TTC549 (cell line): ENCODE data around the gene GMEB2.
"Not testable (repeated sequence)": the region's sequence is repeated elsewhere in the genome, so short reads cannot be mapped to it uniquely, and the experiment has no call there.

Source experiments
- FAIRE-seq: peaks from 2 replicates; lab custom pipeline; 2012; peaks lifted over from hg19 to GRCh38; lab: Jason Lieb, UNC

The GMEB2 gene

GRCh38 chr20:63626424-63627128 is at the start of gene GMEB2:
Gene GMEB2, minus strand, starts transcription at chr20:63627101. Its CDS starts 7,704 bp downstream, at chr20:63619397.
- no peak for FAIRE-seq

DNA sequence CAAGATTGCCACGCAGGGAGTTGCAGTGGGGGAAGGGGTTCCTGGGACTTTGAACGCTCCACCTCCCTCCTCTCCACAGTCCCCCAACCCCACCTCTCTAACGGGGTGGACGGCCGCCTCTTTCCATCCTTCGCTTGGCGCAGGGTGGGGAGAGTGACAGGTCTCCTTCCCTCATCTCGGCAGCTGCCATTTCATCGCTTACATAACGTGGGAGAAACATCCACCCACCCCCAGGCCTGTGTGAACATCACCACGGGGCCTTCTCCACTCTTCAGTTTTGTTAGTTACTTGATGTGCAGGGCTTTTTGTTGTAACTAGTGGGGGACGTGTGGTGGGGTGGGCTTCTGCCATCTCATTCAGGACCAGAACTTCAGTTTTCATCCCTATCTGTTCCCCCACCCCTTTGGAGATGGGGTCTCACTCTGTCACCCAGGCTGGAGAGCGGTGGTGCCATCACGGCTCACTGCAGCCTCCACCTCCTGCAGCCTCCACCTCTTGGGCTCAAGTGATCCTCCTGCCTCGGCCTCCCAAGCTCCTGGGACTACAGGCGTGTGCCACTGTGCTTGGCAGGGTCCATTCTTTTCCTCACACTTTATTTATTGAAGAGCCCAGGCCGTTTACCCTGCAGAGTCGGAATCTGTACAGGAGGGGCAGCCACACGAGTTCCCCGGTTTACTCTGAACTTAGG is 48.9 kb upstream of the GMEB2 start:
- FAIRE-seq = no peak

DNA sequence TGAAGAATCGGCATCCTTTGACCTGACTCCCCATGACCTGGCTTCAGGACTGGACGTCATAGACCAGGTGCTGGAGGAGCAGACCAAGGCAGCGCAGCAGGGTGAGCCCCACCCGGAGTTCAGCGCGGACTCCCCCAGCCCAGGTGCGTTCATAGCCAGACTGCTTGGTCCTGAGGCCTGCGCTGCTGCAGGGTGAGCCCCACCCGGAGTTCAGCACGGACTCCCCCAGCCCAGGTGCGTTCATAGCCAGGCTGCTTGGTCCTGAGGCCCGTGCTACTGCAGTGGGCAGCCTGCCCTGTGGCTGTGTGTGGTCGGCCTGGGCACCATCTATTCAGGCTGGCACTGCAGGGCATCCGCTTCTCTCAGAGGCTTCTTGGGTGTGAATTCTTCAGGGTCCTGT is 47.0 kb upstream of the GMEB2 start:
- FAIRE-seq = no peak

DNA sequence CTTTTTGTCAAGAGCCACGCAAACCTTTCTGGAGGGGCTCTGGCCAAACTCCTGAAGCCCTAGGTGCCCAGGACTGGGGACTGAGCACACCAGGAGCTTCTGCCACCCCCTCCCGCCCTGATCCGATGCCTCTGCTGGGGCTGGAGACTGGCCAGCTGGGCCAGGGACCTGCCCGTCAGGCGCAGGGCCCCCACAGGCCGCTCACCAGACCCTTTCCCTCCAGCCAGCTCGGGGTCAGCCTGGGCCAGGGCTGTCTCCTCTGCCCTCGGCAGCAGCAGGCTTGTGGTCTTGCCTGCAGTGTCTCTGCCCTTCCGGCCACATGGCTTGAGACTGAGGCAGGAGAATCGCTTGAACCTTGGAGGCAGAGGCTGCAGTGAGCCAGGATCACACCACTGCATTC is 45.8 kb upstream of the GMEB2 start:
- no peak for FAIRE-seq

- FAIRE-seq = not testable (repeated sequence)
Observed at GRCh38 chr20:63671695-63672094, 44.8 kb upstream of the GMEB2 start.

GRCh38 chr20:63668351-63668750 is 41.5 kb upstream of the GMEB2 start:
- no peak for FAIRE-seq

GRCh38 chr20:63667858-63668257 is 41.0 kb upstream of the GMEB2 start:
- FAIRE-seq = no peak

DNA sequence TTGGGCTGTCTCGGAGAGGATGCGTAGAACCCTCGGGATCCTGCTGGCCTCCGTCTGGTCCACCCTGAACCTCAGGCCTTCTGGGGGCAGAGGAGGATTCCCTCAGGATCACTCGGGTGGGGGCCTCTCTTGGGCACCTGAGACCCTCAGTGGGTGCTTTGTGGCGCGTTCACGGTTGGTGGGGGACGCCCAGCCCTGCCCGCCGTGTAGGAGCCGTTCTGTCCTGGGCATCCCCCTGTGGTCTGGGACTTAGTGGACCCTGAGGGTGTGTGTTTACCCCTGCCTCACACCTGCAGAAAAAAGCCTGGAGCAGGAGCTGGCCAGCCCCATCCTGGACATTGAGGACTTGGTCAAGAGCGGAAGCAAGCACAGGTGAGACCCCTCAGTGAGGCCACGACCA is 38.8 kb upstream of the GMEB2 start:
- no peak for FAIRE-seq

- no peak for FAIRE-seq
Observed at GRCh38 chr20:63664861-63665594, 38.1 kb upstream of the GMEB2 start.

DNA sequence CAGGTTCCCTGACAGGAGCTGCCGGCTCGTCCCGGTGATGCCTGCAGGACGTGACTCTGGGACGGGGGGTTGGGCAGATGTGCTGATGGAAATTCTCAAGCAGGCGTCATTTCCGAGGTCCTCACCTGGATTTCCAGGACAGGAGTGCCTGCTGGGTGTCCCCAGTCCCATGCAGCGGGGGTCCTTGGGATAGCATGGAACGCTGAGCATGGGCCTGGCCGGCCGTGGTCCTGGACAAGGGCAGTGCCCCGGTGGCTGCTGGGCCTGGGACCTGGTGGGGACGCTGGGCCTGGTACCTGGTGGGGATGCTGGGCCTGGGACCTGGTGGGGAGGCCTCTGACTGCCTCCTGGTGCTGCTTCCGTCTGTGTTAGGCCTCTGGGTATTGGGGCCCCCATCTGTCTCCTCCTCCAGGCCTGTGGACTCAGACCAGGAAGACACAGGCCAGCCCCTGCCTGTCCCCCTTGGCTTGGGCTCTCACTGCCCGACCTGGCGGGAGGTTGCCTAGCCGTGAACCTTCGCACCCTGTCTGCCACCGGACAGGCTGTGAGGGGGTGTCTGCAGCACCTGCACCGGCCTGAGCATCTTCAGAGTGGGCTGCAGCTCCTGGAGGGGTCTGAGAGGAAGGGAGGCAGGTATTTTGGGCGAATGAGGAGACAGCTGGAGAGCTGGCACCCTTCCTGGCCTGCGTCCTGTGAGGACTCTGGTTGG is 37.4 kb upstream of the GMEB2 start:
- no peak for FAIRE-seq

DNA sequence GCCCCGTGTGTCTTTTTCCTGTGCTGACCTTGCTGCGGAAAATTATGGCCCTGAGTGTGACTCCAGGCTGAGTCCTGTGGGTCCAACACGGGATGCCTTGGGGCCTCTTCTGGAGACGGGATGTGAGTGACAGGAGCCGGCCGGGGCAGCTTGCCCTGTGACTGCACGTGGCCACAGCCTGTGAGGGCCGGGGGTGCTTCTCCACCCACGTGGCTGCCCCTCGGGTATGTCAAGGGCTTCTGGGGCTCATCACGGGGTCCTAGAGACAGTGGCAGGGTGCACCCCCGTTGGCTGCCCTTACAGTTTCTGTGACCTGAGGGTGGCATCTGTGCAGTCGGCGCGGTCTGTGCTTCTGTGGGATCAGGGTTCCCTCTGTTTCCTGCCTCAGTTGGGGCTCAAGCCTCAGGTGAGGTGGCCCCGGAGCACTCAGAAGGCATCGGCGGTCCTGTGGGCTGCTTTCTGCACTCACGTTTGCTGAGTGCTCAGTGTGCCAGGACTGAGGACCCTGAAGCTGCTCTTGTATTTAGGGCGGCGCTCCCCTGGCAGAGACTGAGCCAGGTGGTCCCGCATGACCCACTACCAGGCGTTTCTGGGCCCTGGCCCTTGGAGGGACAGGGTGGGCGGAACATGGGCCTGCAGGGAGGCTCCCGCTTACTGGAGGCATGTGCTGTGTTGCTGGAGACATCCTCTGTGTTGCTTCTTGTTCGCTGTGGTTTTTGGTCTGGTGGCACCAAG is 36.6 kb upstream of the GMEB2 start:
- FAIRE-seq = no peak

DNA sequence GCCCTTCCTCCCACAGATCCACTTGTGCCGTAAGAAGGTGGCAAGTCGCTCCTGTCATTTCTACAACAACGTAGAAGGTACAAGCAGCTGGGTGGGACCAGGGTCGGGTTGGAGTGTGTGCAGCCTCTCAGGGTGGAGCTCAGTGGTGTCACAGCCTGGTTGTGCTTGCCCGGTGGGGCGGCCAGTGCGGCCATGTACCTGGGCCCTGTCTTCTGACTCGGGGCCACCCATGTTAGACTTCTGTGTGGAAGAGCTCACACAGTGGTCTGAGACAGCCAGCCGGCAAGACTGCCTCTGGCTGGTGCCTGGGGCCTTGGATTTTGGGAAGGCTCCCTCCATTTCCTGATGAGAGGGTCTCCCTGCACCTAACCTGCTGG is 35.9 kb upstream of the GMEB2 start:
- no peak for FAIRE-seq

DNA sequence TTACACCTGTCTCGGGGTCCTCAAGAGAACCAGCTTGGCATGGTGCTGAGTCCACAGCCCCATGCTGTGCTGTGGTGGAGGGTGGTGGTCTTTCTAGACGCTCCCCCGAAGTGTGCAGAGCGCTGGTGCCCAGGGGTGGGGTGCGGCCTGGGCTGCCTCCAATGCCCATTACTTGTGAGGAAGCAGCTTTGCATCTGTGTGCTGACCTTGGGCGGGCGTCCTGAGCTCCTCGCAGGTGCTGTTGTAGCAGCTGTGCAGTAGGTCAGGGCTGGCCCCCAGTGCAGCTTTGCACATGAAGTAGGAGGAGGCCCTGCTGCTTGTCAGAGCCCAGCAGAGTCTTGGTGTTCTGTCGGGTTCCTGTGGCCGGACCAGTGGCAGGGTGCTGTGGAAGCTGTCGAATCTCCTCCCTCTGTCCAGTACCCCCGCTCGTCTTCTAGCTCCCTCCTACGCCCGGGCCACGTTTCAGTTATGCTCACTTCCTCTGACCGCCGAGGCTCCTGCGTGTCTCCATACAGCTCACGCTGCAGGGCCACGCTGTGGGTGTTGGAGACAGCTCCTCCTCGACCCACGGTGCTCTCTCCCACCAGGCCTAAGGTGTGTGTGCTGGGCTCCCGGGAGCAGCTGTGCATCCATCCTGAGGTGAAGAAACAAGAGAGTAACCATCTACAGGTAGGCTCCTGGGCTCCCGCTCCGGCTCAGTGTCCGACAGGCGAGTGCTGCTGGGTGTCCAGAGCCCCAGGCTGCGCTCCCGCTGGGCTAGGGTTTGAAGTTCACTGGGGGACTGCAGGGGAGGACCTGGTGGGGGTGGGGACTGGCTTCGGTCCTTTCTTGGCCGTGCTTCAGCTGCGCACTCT is 35.3 kb upstream of the GMEB2 start:
- no peak for FAIRE-seq

GRCh38 chr20:63661108-63661507 is 34.2 kb upstream of the GMEB2 start:
- no peak for FAIRE-seq

- FAIRE-seq = no peak
Observed at GRCh38 chr20:63660622-63661021, 33.7 kb upstream of the GMEB2 start.

GRCh38 chr20:63660174-63660573 is 33.3 kb upstream of the GMEB2 start:
- FAIRE-seq = not testable (repeated sequence)

- no peak for FAIRE-seq
Observed at GRCh38 chr20:63659370-63659769, 32.5 kb upstream of the GMEB2 start.

GRCh38 chr20:63658749-63659187 is 31.9 kb upstream of the GMEB2 start:
- FAIRE-seq = no peak

DNA sequence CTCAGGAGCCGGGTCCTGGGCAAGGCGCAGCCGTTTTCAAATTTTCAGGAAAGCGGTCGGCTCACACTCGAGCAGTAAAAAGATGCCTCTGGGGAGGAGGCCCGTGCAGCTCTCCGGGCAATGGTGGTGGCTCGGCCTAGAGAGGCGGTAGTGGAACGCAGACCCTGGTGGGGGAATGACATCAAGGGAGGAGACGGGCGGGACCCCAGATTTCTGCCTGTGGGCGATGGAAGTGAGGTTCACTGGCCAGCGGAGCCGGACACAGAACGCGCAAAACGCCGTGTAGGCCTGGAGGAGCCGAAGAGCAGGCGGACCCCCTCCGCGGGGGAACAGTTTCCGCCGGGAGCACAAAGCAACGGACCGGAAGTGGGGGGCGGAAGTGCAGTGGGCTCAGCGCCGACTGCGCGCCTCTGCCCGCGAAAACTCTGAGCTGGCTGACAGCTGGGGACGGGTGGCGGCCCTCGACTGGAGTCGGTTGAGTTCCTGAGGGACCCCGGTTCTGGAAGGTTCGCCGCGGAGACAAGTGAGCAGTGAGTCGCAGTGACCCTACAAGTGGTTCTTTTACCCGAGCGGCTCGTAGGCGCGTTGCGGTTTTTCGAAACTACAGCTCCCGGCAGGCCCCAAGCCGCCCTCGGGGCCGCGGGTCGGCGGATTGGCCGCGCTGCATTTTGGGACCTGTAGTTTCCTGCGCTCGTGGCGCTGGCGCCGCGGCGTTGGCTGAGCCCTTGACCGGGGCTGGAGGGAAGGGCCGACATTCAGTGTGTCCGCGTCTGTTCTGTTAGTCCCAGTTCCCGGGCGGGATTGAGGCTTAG is 31.2 kb upstream of the GMEB2 start, which contains the start of gene RTEL1:
RTEL1 (plus strand) TSS at position 376 of the 812 bp plus-strand sequence. CDS start 1,091 bp downstream, outside the sequence.
- FAIRE-seq = no peak
